Raji (cell line): ENCODE results near the gene SNHG17.

ENCODE experiments used
- POLR2A ChIP-seq: IDR thresholded peaks from 2 replicates; pipeline ENCODE4 v1.6.1; 2011; ENCODE audit warnings: low read depth, low read length, control low read depth; ENCODE audit not compliant: insufficient read depth

The SNHG17 gene

DNA sequence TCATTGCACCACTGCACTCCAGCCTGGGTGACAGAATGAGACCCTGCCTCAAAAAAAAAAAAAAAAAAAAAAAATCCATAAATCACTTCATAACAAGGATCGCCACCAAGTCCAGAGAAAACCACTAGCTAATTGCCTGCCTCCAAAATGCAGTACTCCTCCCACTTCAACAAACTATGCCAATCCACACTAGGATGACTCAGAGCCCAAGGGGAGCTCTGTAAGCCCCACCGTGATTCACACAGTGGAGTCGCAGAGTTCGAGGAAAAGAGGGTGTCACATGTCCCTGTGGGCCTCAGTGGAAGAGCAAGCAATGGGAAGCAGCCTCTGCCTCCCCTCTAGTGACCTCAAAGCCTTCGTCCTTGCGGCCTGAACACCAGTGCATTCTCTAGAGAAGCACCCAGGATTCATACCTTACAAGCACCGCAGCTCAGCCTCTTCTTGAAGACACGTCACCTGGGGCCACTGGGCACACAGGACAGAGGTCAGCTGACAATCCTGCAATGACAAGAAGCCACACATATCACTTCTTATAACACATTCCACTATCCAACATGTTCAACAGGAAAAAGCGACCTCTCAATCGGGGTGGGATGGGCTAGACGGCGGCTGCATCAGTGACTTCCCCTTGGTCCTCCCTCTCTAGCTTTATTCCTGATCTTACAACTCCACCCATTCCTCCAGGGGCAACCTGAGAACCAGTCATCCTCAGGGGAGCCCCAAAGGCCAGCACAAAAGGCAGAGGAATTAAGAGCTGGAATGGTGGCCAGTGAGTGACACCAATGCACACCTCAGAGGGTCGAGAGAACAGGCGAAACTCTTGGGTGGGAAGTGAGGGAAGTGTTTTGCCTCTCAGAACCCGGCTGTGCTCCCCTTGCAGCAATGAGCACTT is 8.9 kb downstream of the SNHG17 start:
- TF ChIP-seq POLR2A = no peak

DNA sequence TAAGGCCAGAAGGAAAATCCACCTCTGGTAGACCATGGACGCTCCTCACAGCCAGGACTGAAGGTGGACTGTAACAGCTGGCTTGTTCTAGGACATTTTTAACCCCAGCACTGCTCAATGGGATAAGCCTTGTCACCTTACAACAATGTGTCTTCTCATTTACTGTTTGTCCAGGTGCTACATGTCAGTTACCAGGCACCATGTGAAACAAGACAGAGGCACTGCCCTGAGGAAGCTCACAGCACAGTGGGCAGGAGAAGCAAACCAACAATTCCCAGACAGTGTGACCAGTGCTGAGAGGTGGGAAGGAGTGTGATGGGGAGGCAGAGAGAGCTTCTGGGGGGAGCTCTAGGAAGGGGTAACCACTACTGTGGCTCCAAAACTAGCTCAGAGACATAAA is 10.7 kb downstream of the SNHG17 start:
- no peak for TF ChIP-seq POLR2A

DNA sequence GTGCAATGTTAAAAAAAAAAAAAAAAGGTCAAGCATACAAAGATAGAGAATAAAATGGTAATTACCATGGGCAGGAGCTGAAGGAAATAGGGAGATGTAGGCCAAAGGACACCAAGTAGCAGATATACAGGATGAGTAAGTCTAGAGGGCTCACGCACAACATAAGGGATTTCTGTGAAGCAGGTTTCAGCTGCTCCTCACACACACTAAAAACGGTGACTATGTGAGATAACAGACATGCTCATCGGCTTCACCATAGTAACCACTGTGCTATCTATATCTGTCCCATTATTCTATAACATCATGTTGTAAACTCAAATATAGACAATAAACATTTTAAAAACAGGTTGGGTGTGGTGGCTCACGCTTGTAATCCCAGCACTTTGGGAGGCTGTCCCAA is 11.6 kb downstream of the SNHG17 start:
- TF ChIP-seq POLR2A = no peak

DNA sequence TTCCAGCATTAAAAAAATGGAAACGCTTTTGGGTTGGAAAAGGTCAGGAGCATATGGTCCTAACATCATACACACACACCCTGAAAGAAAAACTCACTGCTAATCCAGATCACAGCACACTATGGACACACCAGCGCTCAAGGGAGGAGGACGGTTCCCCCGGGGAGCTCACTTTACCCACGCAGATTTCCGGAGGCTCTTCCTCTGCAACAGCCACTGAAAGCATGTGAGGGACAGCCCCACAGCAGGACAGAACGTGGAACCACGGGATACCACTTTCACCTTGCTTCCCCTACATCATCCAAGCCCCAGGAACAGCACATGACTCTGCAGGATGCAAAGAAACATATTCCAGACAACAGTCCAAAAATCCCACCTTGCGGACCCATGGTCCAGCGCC is 13.2 kb downstream of the SNHG17 start:
- no peak for TF ChIP-seq POLR2A

DNA sequence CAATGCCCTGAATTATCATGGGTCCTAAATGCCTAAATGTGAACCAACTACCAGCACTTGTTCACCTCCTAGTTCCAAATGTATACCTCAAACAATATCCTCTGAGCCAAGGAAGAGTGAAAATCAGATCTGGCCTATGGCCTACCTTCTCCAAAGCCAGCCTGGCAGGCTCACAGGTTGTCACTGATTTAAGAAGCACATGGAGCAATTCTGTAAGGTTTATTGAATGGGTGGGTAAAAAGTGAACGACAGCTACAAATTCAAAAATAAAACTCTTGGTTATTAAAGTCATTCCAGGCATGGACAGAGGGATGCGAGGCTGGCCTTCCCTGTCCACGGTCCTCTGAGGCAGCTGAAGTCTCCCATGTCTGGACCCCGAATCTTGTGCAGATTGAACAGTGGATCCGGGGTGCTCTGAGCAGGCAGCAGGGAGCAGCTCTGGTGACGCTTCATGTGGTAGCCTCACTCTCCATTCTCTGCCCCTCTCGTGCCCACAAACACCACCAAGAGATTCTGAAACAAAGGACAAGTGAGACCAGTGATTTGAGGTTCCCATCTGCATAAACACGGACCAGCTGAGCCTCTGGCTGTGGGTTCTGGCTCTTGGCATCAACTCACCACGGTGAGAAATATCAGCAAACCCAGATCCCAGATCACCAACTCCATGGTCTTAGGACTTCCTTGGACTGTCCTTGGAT is 14.6 kb downstream of the SNHG17 start:
- no peak for TF ChIP-seq POLR2A

DNA sequence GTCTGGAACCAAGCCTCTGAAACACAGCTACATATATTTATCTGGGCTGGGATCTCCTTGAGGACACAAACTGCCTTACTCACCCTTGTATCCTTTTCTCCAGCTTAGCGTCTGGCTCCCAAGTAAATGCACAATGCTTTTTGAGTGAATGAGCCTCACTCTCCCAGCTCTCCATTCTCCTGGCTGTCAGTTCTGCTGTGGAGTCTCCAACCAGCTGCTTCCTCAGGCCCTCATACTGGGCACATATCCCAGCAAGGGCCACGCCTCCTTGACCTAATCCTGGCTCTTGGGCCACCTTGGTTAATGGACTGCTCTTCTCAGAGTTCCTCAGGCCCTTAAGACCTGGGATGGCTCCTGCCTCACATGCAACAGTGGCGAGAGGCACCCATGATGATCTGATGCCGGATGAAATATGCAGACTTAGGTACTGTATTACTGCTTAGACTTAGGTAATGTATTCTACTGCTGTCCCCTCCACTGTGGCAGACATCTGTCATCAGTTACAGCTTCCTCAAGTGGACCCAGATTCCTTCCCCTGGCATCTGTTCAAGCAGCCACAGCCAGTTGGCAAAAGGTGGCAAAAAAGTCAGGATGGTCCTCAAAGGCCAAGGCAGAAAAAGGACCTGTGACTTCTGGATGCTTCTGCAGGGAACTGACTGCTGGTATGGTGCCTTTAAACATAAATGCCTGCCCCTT is 16.5 kb downstream of the SNHG17 start:
- TF ChIP-seq POLR2A = no peak

DNA sequence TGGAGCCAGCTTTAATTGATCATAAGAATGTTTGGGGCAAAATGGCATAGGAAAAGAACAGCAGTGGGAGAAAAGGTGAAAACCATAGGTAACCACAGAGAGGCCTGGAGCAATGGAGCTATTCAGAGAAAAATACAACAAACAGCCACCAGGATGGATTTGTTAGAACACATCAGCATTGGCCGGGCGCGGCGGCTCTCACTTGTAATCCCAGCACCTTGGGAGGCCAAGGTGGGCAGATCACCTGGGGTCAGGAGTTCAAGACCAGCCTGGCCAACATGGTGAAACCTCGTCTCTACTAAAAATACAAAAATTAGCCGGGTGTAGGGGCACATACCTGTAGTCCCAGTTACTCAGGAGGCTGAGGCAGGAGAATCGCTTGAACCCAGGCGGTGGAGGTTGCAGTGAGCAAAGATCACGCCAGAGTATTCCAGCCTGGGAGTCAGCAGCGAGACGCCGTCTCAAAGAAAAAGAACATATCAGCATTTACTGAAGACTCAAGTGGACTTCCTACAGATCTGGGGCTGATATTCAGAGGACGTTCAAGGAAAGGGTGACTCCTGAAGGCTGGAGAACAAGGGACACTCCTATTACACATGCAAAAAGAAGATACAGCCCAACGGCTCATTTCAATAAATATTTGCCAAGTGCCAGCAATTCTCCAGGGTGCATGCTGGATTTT is 20.2 kb downstream of the SNHG17 start:
- no peak for TF ChIP-seq POLR2A

DNA sequence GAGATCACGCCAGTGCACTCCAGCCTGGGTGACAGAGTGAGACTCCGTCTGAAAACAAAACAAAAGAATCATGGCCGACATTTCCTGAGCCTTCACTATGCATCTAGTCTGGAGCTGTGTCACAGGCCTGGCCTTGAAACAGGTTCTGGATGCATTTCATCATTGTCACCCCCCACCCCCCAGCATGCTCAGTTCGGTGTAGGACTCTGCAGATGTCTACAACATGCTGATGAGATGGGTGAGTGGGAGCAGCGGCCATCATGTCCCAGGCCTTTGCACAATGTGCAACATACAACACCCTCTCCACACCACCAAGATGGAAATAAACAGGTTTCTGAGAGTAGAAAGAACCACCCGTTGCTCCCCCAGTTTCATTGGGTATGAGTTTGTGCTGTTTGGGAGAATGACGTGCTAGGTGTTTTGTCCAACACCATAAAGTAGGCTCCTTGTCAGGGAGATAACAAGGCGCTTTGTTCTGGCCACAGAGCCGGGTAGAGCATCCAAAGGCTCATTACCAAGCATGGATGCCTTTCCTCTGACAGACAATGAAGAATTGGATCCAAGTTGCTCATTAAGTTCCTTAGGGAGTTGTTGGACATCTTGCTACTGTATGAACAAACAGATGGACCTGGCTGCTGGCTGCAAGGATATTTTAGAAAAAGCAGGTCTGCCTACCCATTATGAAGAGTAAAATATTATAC is 22.1 kb downstream of the SNHG17 start:
- no peak for TF ChIP-seq POLR2A

DNA sequence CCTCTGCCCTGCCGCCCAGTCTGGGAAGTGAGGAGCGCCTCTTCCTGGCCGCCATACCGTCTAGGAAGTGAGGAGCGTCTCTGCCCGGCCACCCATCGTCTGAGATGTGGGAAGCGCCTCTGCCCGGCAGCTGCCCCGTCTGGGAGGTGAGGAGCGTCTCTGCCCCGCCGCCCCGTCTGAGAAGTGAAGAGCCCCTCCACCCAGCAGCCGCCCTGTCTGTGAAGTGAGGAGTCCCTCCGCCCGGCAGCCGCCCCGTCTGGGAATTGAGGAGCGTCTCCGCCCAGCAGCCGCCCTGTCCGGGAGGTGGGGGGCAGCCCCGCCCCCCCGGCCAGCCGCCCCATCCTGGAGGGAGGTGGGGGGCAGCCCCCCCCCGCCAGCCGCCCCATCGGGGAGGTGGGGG is 27.8 kb downstream of the SNHG17 start:
- TF ChIP-seq POLR2A = no peak

DNA sequence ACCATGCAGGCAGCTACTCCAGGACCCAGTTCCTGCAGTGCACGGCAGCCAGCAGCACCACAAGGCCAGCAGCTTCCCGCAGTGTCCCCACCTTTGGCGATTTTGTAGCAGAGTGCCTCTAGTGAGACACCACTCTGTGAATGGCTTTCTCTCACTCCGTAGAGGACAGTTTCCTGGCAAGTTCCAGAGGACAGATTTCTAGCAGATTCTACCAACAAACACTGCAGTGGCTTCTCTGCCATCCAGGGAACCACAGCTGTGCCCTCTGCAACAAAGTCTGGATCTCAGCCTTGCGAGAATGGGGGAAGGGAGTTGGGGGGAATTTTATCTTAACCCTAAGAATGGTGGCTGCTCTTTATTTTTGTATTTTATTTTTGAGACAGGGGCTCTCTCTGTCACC is 28.7 kb downstream of the SNHG17 start:
- no peak for TF ChIP-seq POLR2A

DNA sequence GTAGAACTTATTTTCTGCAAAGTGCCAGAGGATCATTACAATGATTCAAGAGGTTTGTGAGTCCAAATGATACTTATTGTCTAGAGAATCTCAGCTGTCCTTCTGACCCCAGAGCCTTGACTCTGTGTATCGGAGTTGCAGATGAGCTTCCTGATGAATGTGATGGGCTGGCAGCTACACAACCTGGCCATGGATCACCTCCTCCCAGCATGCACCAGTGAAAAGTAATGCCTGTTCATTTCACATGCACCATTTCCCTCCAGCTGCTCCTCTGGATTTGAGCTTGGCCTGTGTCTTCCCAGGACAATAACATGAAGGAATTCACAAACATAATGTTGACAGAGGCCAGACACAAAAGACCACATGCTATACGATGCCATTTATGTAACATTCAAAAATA is 30.0 kb downstream of the SNHG17 start:
- no peak for TF ChIP-seq POLR2A

DNA sequence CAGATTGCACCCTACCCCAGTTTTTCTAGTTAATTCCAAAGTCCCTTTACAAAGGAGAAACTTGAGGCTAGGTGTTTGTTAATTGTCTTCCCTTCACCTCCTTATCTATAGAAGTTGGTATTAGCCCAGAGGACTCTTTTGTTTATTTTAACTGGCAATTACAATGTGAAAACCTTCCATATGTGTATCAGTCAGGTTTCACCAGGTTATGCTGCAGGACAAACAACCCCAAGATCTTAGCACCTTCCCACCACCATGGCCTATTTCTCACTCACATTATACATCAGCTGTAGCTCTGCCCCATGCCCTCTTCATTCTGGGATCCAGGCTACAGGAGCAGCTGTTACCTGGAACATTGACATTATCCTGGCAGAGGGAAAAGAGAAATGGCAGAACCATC is 31.1 kb downstream of the SNHG17 start:
- TF ChIP-seq POLR2A = no peak

DNA sequence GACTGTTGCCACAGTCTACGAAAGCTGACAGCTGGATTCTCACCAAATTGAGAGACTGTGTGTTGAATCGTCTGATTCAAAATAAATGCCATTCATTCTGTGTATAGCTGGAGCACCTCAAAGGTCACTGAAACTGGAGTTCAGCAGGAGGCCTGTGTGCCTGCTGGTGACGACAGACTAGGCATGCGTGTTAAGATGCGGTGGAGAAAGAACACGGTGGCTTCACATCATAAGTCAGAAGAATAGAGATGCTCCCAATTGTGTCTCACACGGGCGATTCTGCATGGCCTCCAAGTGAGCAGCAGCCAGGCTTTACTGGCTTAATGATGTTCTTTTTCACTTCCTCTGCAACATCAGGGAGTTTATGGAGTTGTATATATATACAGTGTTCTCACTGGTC is 32.3 kb downstream of the SNHG17 start:
- TF ChIP-seq POLR2A = no peak

DNA sequence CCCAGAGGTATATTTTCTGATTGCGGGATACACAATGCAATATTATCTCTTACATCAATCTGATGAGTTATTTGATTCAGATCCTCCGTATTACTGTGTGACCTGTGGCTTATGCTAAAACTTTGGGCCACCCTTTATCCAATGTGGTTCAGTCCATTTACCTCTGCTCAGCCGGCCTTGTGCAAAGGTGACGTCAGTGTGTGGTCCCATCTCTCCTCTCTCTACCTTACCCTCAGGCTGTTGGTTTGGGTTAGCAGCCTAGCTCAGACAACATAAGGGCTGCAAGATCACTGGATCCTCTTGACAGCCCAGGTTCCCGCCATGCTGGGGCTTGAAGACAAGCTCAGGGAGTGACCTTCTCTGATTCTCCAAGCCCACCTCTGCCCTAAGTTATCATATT is 33.0 kb downstream of the SNHG17 start:
- TF ChIP-seq POLR2A = no peak

DNA sequence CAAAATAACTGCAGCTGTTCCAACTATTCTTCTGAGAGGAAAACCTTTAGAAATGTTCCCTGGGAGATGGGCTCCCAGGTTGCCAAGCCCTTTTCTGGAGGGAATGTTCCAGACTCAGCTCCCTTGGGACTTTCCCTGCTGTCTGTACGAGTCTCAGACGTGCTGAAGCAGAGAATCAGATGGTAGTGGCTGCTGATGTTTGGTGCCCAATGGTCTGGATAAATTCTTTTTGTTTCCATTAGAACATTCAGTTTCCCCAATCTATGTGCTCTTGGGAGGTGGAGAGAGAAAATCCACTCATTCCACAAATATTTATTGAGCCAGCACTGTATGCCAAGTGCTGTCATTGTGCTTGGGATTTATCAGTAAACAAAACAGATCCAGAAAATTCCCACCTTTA is 40.0 kb downstream of the SNHG17 start:
- no peak for TF ChIP-seq POLR2A
